ENCODE measurements around the gene SYTL2.

DNA sequence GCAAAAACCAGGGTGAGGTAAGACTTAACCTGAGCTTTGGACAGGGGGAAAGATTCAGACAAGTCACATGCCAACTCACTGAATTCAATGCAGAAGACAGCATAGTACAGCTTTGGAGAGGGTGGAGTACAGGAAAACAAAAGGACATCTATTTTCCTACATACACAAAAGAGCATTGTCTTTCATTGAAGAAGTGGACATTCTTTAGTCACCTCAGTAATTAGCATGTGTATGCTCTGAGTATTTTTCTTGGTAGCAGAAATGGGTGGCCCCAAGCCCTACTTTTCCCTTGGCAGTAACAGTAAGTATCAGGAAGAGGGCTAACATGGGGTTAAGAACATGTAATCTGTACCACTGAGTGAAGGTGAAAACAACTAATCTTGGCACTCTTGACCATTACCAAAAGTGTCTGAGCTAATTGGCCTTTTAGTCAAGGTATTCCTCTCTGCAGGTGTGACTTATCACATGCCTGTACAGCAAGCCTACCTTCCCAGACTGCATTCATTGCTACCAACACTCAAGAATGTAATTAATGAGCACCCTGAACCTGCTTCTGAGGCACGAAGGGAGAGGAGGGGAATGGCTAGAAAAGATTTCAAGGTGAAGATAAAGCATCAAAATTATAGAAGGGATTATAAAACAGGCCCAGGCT is 33.9 kb downstream of the SYTL2 start:
- TF ChIP-seq, protein P1, sequence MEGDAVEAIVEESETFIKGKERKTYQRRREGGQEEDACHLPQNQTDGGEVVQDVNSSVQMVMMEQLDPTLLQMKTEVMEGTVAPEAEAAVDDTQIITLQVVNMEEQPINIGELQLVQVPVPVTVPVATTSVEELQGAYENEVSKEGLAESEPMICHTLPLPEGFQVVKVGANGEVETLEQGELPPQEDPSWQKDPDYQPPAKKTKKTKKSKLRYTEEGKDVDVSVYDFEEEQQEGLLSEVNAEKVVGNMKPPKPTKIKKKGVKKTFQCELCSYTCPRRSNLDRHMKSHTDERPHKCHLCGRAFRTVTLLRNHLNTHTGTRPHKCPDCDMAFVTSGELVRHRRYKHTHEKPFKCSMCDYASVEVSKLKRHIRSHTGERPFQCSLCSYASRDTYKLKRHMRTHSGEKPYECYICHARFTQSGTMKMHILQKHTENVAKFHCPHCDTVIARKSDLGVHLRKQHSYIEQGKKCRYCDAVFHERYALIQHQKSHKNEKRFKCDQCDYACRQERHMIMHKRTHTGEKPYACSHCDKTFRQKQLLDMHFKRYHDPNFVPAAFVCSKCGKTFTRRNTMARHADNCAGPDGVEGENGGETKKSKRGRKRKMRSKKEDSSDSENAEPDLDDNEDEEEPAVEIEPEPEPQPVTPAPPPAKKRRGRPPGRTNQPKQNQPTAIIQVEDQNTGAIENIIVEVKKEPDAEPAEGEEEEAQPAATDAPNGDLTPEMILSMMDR (IDR thresholded peaks at IDR 0.05; ENCODE audit: poor library complexity), result no peak
- TF ChIP-seq EZH2 (IDR thresholded peaks at IDR 0.05; ENCODE audit: borderline replicate concordance), result no peak
- TF ChIP-seq EZH2phosphoT487 (IDR thresholded peaks at IDR 0.05; ENCODE audit: low read depth, severe bottlenecking, unreplicated experiment), result no peak
